ENCODE data around the gene PTGIR. TPM values are rescaled to one million over a fixed set of nuclear protein-coding genes. Genes with fewer than 3 reads are reported as not detected.
"Not testable (repeated sequence)": the region's sequence is repeated elsewhere in the genome, so short reads cannot be mapped to it uniquely, and the experiment has no call there.

The PTGIR gene
- total RNA-seq, 4 donors from 2014 or later = 0.55 to 2.4 (median 2.2) TPM; not detected in 1

DNA sequence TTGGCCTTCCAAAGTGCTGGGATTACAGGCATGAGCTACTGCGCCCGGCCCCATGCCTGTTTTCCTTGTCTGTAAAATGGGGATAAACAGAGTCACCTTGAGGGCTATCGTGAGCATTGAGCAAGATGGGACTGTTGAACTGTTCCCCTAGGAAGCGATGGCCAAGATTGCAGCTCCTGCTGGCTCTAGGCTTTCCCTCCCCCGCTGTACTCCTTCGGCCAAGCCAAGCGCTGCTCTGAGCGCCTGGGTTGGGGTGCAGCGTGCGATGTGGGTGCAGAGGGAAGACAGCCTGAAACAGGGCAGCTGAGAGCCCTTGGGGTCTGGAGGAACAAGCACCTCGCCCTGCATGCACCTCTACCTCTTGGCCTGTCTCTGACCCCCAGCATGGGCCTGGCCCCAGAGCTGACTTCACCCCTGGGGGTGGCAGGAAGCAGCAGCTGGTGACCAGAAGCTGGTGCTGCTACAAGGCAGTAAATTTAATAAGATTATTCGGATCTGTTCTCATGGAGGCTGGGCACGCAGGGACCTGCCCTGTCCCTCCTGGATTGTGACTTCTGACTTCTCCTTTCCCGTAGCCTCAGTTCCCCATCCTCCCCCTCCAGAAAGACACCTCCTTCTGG, 5.8 kb upstream of the PTGIR start:
- in situ Hi-C loops (cut with MboI; ENCODE audit: low pct_ligation_motif_present in 1 of 4, low pct_unique_long_range_greater_than_20kb in 1 of 4, low sequenced_read_pairs in 3 of 4) (no loop called here), intact Hi-C loops (cut with DNase I; ENCODE audit: low total_unique reads) (no loop called here)
- no peak for DNase-seq
- H3K36me3 ChIP-seq = no peaks in the 10 kb centered on the region
- TF ChIP-seq POLR2AphosphoS5 (IDR thresholded peaks at IDR 0.05) = no peak
- TF ChIP-seq, protein P1, sequence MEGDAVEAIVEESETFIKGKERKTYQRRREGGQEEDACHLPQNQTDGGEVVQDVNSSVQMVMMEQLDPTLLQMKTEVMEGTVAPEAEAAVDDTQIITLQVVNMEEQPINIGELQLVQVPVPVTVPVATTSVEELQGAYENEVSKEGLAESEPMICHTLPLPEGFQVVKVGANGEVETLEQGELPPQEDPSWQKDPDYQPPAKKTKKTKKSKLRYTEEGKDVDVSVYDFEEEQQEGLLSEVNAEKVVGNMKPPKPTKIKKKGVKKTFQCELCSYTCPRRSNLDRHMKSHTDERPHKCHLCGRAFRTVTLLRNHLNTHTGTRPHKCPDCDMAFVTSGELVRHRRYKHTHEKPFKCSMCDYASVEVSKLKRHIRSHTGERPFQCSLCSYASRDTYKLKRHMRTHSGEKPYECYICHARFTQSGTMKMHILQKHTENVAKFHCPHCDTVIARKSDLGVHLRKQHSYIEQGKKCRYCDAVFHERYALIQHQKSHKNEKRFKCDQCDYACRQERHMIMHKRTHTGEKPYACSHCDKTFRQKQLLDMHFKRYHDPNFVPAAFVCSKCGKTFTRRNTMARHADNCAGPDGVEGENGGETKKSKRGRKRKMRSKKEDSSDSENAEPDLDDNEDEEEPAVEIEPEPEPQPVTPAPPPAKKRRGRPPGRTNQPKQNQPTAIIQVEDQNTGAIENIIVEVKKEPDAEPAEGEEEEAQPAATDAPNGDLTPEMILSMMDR (IDR thresholded peaks at IDR 0.05) = no peak
- TF ChIP-seq POLR2A (IDR thresholded peaks at IDR 0.05) = no peak
- no peak for TF ChIP-seq EP300 (IDR thresholded peaks at IDR 0.05; ENCODE audit: low read depth)
- H3K9me3 ChIP-seq = no peaks in the 10 kb centered on the region
- peaks cover 33% of the 10 kb centered on the region for H3K27me3 ChIP-seq
- H3K27ac ChIP-seq = no peak overlapping the region
- H3K4me1 ChIP-seq = peaks cover 3 to 29% (median 16%) of the 10 kb centered on the region in 4 donors
- H3K4me3 ChIP-seq = no peak overlapping the region
- 82% methylated on average over 14 of the region's 14 CpGs; no CpG with 5 or more reads in 1 of the 2 donors for WGBS, 2 donors (ENCODE audit: low coverage in 1 of 2)

DNA sequence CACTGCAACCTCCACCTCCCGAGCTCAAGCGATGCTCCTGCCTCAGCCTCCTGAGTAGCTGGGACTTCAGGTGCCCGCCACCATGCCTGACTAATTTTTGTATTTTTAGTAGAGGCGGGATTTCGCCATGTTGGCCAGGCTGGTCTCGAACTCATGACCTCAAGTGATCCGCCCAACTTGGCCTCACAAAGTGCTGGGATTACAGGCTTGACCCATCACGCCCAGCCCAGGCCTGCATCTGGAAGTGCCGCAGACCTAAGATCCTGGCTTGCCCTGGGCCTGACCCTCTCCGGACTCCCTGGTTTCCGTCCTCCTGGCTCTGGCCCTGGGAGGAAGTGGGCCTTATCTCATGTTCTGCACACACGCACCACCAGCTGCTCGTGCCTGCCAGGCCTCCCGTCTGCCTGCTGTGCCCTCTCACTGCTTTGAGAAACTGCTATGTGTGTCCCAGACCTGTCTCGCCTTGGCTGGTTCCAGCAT, 4.7 kb upstream of the PTGIR start:
- WGBS, 2 donors (ENCODE audit: low coverage in 1 of 2) = 76% methylated on average over 15 of the region's 15 CpGs; no CpG with 5 or more reads in 1 of the 2 donors
- DNase-seq = no peak
- Histone ChIP-seq H3K27ac (no peak overlapping the region), H3K9me3 (no peaks in the 10 kb centered on the region), H3K27me3 (peaks cover 26% of the 10 kb centered on the region), H3K4me1 (peaks cover 4 to 36% (median 21%) of the 10 kb centered on the region in 4 donors), H3K4me3 (no peak overlapping the region), H3K36me3 (no peaks in the 10 kb centered on the region)
- TF ChIP-seq EP300 (IDR thresholded peaks at IDR 0.05; ENCODE audit: low read depth) = no peak
- no peak for TF ChIP-seq POLR2AphosphoS5 (IDR thresholded peaks at IDR 0.05)
- TF ChIP-seq, protein P1 (IDR thresholded peaks at IDR 0.05) = no peak
- no peak for TF ChIP-seq POLR2A (IDR thresholded peaks at IDR 0.05)
- in situ Hi-C loops (cut with MboI; ENCODE audit: low pct_ligation_motif_present in 1 of 4, low pct_unique_long_range_greater_than_20kb in 1 of 4, low sequenced_read_pairs in 3 of 4) (no loop called here), intact Hi-C loops (cut with DNase I; ENCODE audit: low total_unique reads) (no loop called here)

DNA sequence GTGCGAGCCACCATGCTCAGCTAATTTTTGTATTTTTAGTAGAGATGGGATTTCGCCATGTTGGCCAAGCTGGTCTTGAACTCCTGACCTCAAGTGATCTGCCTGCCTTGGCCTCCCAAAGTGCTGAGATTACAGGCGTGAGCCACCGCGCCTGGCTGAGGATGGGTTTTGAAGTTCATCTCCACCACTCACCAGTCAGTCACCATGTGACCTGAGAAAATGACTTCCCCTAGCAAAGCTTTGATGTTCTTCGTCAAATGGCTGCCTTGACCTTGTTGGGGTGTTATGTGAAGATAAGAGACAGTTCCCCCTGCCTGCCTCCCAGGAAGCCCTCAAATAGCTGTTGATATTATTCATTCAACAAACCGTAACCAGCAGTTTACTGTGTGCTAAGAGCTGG, 4.1 kb upstream of the PTGIR start:
- H3K9me3 ChIP-seq; H3K4me3 ChIP-seq; H3K36me3 ChIP-seq; in situ Hi-C loops (cut with MboI; ENCODE audit: low pct_ligation_motif_present in 1 of 4, low pct_unique_long_range_greater_than_20kb in 1 of 4, low sequenced_read_pairs in 3 of 4); H3K27ac ChIP-seq; DNase-seq; intact Hi-C loops (cut with DNase I; ENCODE audit: low total_unique reads): not testable (repeated sequence)
- H3K27me3 ChIP-seq = peaks cover 24% of the 10 kb centered on the region
- peaks cover 5 to 37% (median 21%) of the 10 kb centered on the region in 4 donors for H3K4me1 ChIP-seq
- WGBS, 2 donors (ENCODE audit: low coverage in 1 of 2) = 86 to 100% methylated on average over 1 to 7 of the region's 7 CpGs

DNA sequence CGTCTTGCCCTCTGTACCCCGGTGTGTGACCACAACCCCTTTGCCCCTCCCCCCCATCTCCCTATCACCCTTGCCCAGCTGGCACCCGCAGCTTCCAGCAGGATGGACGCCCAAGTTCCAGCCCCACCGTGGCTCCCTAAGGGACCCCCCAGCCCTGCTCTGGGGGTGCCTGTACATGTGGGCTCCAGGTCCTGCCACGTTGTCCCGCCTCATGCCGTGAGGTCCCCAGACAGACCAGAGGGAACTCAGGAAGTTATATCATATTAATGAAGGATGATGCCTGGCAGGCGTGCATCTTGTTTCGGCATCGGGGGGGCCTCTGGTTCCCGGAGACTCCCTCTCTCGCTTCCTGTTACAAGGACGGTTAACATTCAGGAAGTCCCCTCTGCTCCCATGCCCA, 1.6 kb upstream of the PTGIR start:
- Histone ChIP-seq H3K4me3 (no peak overlapping the region), H3K27ac (peak overlapping the region in 3 of 4 donors; percentile 67 to 82 (median 68)), H3K27me3 (peaks cover 5% of the 10 kb centered on the region), H3K4me1 (peaks cover 12 to 39% (median 14%) of the 10 kb centered on the region in 4 donors), H3K36me3 (no peaks in the 10 kb centered on the region), H3K9me3 (no peaks in the 10 kb centered on the region)
- DNase-seq = no peak
- intact Hi-C loops (cut with DNase I; ENCODE audit: low total_unique reads) = no loop called here
- in situ Hi-C loops (cut with MboI; ENCODE audit: low pct_ligation_motif_present in 1 of 4, low pct_unique_long_range_greater_than_20kb in 1 of 4, low sequenced_read_pairs in 3 of 4) = no loop called here
- WGBS, 2 donors (ENCODE audit: low coverage in 1 of 2) = 50 to 65% methylated on average over 6 to 14 of the region's 14 CpGs
- TF ChIP-seq, protein P1 (IDR thresholded peaks at IDR 0.05) = no peak
- TF ChIP-seq POLR2AphosphoS5 (IDR thresholded peaks at IDR 0.05) = no peak
- no peak for TF ChIP-seq EP300 (IDR thresholded peaks at IDR 0.05; ENCODE audit: low read depth)

All from transverse colon (tissue), 4 donors.